SW 1271 (cell line): Measurements from ENCODE around the gene GPSM1.

Experiments
- DNase-seq, 2 experiments: peaks; one replicate each; lab custom pipeline; 2025; lab: John Stamatoyannopoulos, UW

GPSM1 gene

GRCh38 chr9:136375096-136375495 is 47.8 kb downstream of the GPSM1 start:
- no peak for DNase-seq

DNA sequence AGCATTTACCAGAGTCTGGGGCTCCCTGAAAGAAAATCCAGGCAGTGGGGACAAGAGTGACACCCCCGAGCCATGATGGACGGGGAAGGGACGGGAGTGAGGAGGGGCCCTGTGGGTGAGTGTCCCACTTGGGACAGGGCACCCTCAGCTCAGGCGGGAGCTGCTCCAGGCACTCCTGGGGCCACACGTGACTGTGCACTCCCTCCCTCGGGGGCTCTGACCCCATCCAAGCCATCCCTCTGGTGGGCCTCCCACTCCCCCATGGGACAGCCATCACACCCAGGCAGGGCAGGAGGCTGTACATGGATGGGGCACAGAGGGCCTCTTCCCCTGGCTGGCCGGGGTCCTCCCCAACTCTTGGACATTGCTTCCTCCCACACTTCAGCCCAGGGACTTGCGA is 49.1 kb downstream of the GPSM1 start:
- DNase-seq, result no peak

GRCh38 chr9:136377341-136378169 is 50.2 kb downstream of the GPSM1 start:
- no peak for DNase-seq

- DNase-seq, result no peak
These were observed 51.0 kb downstream of the GPSM1 start for GRCh38 chr9:136378170-136379002.

GRCh38 chr9:136379003-136379287 is 51.6 kb downstream of the GPSM1 start:
- no peak for DNase-seq

DNA sequence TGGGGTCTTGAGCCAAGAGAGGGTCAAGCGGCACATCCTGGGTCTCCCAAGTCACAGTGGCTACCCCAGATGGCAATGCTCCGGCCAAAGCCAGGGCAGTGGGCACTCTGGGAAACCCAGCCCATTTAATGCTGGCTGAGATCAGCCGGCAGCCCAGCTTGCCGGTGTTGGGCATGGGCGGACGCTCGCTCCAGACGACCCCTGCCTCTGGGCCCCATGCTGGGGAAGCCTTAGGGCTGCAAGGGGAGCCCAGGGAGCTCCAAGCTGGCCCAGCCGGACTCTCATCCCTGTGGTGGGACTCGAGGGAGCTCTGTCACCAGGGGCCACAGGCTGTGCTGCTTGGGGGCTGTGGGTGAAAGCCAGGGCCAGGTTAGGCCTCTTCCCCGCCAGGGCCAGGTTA is 52.1 kb downstream of the GPSM1 start:
- no peak for DNase-seq

- no peak for DNase-seq
These were observed 52.6 kb downstream of the GPSM1 start for GRCh38 chr9:136379891-136380290.

- DNase-seq, result no peak
These were observed 53.0 kb downstream of the GPSM1 start for GRCh38 chr9:136380381-136380780.

GRCh38 chr9:136381311-136381710 is 54.0 kb downstream of the GPSM1 start:
- no peak for DNase-seq

DNA sequence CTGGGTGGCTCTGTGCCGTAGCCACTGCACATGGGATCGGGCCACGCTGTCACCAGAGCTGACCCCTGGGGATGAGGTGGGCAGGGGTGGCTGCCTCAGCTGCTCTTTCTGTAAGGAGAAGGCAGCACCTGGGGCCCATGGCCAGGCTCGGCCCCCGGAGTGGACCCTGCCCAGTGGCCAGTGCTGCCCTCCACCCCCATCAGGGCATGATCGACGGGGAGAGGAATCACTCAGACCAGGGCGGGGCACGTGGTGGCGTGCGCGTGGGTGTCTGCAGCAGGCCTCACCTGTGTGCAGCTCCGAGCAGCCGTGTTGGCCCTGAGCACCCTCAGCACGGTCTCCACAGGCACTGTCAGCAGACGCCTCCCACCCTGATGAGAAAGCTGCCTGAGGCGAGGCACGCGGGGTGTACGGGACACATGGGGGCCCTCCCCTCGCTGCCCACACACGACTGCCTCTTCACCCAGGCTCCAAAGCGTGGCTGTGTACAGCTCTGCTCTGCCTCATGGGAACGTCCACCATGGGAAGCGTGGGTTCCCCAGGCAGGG is 54.7 kb downstream of the GPSM1 start:
- DNase-seq, result no peak

DNA sequence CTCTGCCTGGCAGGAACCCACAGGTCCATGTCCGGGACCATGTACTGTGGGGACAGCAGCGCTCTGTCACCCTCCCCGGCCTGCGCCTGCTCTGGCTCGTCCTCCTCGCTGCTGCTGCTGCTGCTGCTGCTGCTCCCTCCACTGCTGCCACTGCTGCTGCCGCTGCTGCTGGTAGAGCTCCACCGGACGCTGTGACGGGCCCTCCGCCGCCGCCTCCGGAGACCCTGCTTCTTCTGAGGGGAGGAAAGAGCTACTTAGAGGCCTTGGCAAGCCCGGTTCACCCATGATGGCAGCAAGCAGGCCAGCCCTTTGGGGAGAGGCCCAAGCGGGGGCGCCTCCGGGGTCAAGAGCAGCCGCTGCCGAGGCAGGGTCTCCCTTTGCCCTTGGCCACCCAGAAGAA is 56.1 kb downstream of the GPSM1 start:
- DNase-seq, result no peak

GRCh38 chr9:136385015-136385414 is 57.7 kb downstream of the GPSM1 start:
- DNase-seq, result no peak

DNA sequence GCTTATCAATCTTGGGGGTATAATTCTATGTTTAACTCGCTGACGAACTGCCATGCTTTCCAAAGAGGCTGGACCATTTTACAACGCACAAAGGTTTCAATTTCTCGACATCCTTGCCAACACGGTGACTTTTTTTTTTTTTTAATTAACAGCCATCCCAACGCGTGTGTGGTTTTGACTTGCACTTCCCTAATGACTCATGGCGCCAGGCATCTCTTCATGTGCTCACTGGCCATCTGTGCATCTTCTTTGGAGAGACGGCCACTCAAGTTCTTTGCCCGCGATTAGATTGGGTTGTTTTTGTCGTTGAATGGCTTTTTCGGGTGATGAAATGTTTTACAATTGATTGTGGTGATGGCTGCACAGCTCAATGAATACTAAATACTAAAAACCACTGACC is 58.7 kb downstream of the GPSM1 start:
- no peak for DNase-seq

GRCh38 chr9:136387217-136387616 is 59.9 kb downstream of the GPSM1 start:
- no peak for DNase-seq

DNA sequence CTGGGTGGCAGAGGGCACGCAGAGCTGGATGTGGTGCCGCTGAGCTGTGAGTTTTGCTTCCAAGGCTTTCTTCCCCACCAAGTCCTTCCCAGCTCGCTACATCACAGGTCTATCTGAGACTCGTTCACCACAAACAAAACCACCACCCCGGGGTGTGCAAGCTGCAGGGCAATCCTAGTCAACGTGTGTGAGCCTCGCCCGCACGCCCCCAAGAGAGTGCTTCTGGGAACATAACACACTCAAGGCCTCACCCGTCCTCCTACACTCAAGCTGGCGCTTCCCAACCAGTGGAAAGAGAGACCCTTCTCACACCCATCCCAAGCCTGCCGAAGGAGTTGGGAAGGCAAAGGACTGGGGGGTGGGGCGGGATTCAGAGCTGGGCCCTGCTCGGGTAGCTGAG is 62.1 kb downstream of the GPSM1 start:
- no peak for DNase-seq

DNA sequence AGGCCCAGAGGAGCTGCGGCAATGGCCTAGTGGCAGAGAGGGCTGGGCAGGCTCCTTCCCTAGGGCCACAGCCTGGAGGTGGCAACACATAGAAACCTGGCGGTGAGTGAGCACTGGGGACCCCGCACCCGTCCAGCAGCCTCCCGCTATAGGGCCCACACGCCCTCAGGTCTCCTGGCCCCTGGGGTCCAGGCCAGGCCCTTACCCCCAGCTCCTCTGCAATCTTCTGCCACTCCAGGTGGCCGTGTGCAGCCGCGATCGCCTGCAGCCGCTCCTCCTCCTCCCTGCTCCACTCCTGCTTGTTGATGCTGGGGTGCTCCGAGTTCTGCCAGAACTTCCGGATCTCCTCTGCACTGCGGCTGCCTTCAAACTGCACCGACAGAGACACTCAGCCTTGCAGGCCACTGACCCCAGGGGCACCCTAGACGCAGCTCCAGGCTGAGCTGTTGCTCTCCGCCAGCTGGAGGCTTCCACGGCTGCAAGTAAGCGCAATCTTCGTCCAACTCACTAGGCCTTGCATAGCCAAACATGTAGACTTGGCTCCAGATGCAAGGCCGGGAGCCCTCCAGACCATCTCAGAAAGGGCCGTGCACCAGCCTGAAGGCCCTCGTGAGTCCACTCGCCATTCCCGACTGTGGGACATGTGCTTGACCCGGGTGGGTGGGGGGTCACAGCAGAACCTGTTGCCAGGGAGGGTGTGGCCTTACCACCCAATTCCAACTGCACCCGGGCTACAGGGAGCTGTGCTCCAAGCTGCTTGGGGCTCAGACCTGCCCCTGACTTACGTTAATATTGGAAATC is 64.6 kb downstream of the GPSM1 start:
- no peak for DNase-seq

- DNase-seq, result no peak
These were observed 65.5 kb downstream of the GPSM1 start for GRCh38 chr9:136392538-136393449.

- no peak for DNase-seq
These were observed 66.2 kb downstream of the GPSM1 start for GRCh38 chr9:136393531-136393930.

GRCh38 chr9:136394312-136395019 is 67.1 kb downstream of the GPSM1 start:
- no peak for DNase-seq

DNA sequence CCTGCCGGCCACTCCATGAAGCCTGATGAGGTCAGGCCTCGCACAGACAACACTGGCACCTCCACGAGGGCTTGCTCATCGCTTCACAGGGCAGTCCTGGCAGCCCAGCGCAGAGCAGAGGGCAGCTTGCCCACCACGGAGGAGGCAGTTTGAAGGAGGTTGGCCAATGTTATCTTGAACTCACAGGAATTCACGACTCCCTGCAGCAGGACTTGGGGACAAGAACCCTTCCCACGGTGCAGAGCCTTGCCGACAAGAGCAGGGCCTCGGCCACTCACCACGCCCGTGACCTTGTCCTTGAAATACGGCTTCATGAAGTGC is 67.6 kb downstream of the GPSM1 start:
- no peak for DNase-seq
